ENCODE results near the gene WIF1. TPM values are rescaled to one million over a fixed set of nuclear protein-coding genes. Genes with fewer than 3 reads are reported as not detected.

Gene WIF1
- total RNA-seq, 2 experiments from 2014 or later: 0.12 TPM; not detected in 1

GRCh38 chr12:65016881-65017650 is 104.0 kb downstream of the WIF1 start:
- Mint-ChIP-seq H3K36me3 (no peaks in the 10 kb centered on the region), H3K9me3 (no peaks in the 10 kb centered on the region), H3K27ac (no peak overlapping the region), H3K4me3 (no peak overlapping the region), H3K4me1 (ENCODE audit: low read depth) (no peaks in the 10 kb centered on the region), H3K27me3 (peaks cover 12% of the 10 kb centered on the region)
- ChIA-PET POLR2A (no interaction called here), CTCF (no interaction called here)
- DNase-seq: no peak
- intact Hi-C loops (cut with micrococcal nuclease): no loop called here

- Mint-ChIP-seq H3K36me3 (no peaks in the 10 kb centered on the region), H3K27ac (no peak overlapping the region), H3K9me3 (no peaks in the 10 kb centered on the region), H3K4me3 (no peak overlapping the region), H3K27me3 (peaks cover 12% of the 10 kb centered on the region), H3K4me1 (ENCODE audit: low read depth) (no peaks in the 10 kb centered on the region)
- ChIA-PET CTCF (no interaction called here), POLR2A (no interaction called here)
- intact Hi-C loops (cut with micrococcal nuclease): no loop called here
- no peak for DNase-seq
Measured at GRCh38 chr12:65015850-65016249, 105.3 kb downstream of the WIF1 start.

DNA sequence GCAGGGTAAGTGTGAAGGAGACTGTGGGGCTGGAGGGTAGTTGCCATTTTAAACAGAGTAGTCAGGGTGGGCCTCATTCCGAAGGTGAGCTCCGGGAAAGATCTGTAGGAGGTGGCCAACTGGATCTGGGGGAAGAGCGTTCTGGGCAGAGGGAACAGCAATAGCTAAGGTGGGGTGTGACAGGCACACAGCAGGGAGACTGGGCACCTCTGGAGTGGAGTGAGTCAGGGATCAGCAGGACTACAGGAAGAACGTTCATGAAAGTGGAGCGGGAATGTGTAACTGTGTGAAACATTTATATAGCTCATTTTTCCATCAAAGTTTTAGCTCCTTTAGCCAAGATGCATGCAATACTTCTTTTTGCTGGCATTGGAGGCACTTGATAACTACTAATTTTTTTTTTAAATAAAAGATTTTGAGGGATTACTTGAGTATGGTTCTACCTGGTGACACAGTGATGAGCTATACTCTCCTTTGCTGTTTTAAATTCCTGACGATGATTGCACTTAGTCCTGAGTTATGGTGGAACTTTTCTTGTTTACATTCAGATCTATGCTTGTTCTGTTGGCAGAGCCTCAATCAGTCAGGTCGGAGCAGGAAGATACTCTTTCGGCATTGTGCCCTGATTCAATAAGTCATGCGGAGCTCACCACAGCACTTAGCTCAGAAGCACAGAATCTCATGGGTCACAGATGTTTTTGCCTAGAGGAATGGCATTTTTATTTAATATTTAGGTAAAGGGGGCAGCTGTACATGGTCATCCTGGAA is 106.4 kb downstream of the WIF1 start:
- Mint-ChIP-seq H3K27ac (no peak overlapping the region), H3K9me3 (no peaks in the 10 kb centered on the region), H3K4me3 (no peak overlapping the region), H3K36me3 (no peaks in the 10 kb centered on the region), H3K27me3 (peaks cover 12% of the 10 kb centered on the region), H3K4me1 (ENCODE audit: low read depth) (no peaks in the 10 kb centered on the region)
- ChIA-PET CTCF (interaction anchor here (0.6 kb wide), 1 partner anchor 214 kb away, joined by 3 read pairs; no protein-coding TSS in a partner anchor), POLR2A (no interaction called here)
- no peak for DNase-seq
- intact Hi-C loops (cut with micrococcal nuclease): no loop called here

GRCh38 chr12:65010437-65010836 is 110.7 kb downstream of the WIF1 start:
- H3K36me3 Mint-ChIP-seq: no peaks in the 10 kb centered on the region

GRCh38 chr12:65005716-65006115 is 115.4 kb downstream of the WIF1 start:
- Mint-ChIP-seq H3K27ac (no peak overlapping the region), H3K9me3 (no peaks in the 10 kb centered on the region), H3K4me1 (ENCODE audit: low read depth) (no peaks in the 10 kb centered on the region), H3K36me3 (no peaks in the 10 kb centered on the region), H3K27me3 (peaks cover 2% of the 10 kb centered on the region), H3K4me3 (no peak overlapping the region)
- CTCF ChIA-PET: no interaction called here
- intact Hi-C loops (cut with micrococcal nuclease): no loop called here
- DNase-seq: no peak
- POLR2A ChIA-PET: no interaction called here

More at GRCh38 chr12:65010437-65010836, 110.7 kb downstream of the WIF1 start:
- H3K27ac Mint-ChIP-seq: no peak overlapping the region
- H3K9me3 Mint-ChIP-seq: no peaks in the 10 kb centered on the region
- POLR2A ChIA-PET: no interaction called here
- intact Hi-C loops (cut with micrococcal nuclease): no loop called here
- peaks cover 7% of the 10 kb centered on the region for H3K27me3 Mint-ChIP-seq
- H3K4me1 Mint-ChIP-seq (ENCODE audit: low read depth): no peaks in the 10 kb centered on the region
- CTCF ChIA-PET: no interaction called here
- no peak for DNase-seq
- H3K4me3 Mint-ChIP-seq: no peak overlapping the region

DNA sequence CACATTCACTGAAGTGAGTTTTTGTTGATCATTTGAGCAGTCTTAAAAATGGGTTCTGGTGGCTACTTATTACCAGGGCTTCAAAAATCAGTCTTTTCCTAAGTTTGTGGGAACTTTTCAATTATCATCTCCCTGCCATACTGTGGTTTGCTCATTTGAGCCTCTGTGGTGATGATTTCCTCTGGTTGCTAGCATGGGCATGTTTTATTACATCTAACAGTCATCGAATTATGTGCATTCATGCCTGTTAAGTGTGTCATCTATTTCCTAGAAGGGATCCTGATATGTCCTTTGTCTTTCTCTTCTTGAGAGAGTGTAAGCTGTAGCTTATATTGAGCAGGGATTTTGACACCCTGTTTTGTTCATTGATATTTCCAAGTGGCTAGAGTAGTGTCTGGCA is 116.8 kb downstream of the WIF1 start:
- no peak for DNase-seq
- Mint-ChIP-seq H3K4me3 (no peak overlapping the region), H3K9me3 (no peaks in the 10 kb centered on the region), H3K36me3 (no peaks in the 10 kb centered on the region), H3K27me3 (peaks cover 5% of the 10 kb centered on the region), H3K4me1 (ENCODE audit: low read depth) (no peaks in the 10 kb centered on the region), H3K27ac (no peak overlapping the region)
- intact Hi-C loops (cut with micrococcal nuclease): no loop called here
- ChIA-PET CTCF (no interaction called here), POLR2A (no interaction called here)

Other genes with a start within 250 kb of the WIF1 start
- gene LEMD3, start 48.3 kb upstream of the WIF1 start, total RNA-seq: 10 to 100 TPM; 16.5 to 19.5 TPM
- not detected for gene MSRB3, start 157.4 kb upstream of the WIF1 start, total RNA-seq